KMS-11 (cell line): ENCODE results near the gene RP9.

Experiments used
- H2AFZ ChIP-seq: fragments of 200-600 bp; sonication (generic); 2 replicates; pipeline ENCODE4 v1.6.1; 2016; ENCODE audit warnings: antibody characterized with exemption, mixed run types, low read depth
- H3K27ac ChIP-seq: fragments of 200-600 bp; sonication (generic); 2 replicates; pipeline ENCODE4 v1.6.1; 2016; ENCODE audit warnings: mild to moderate bottlenecking, mixed run types
- H3K27me3 ChIP-seq: fragments of 200-600 bp; sonication (generic); 2 replicates; pipeline ENCODE4 v1.6.1; 2017; ENCODE audit warnings: mild to moderate bottlenecking, low read depth, mixed run types, moderate library complexity; ENCODE audit not compliant: insufficient read depth
- H3K36me3 ChIP-seq: fragments of 200-600 bp; sonication (generic); 2 replicates; pipeline ENCODE4 v1.6.1; 2017; ENCODE audit warnings: mild to moderate bottlenecking, mixed run types; ENCODE audit not compliant: insufficient read depth
- H3K4me1 ChIP-seq: fragments of 200-600 bp; sonication (generic); 2 replicates; pipeline ENCODE4 v1.6.1; 2016; ENCODE audit warnings: mild to moderate bottlenecking, low read depth, mixed run types; ENCODE audit not compliant: poor library complexity, severe bottlenecking
- H3K4me2 ChIP-seq: fragments of 200-600 bp; sonication (generic); 2 replicates; pipeline ENCODE4 v1.7.0; 2016; ENCODE audit warnings: mild to moderate bottlenecking, mixed run types
- H3K4me3 ChIP-seq: fragments of 200-600 bp; sonication (generic); IDR thresholded peaks from 2 replicates; pipeline ENCODE4 v1.6.1; 2017; ENCODE audit warnings: low read depth, low read length, mixed read lengths; ENCODE audit not compliant: insufficient read depth
- H3K79me2 ChIP-seq: fragments of 200-600 bp; sonication (generic); 2 replicates; pipeline ENCODE4 v1.6.1; 2016; ENCODE audit warnings: low read depth, mixed run types; ENCODE audit not compliant: insufficient read depth
- H3K9ac ChIP-seq: fragments of 200-600 bp; sonication (generic); 2 replicates; pipeline ENCODE4 v1.6.1; 2016; ENCODE audit warnings: mild to moderate bottlenecking, mixed run types
- H4K20me1 ChIP-seq: fragments of 200-600 bp; sonication (generic); 2 replicates; pipeline ENCODE4 v1.6.1; 2016; ENCODE audit warnings: mild to moderate bottlenecking, mixed run types; ENCODE audit not compliant: insufficient read depth
- CTCF ChIP-seq: fragments of 200-600 bp; sonication (generic); conservative IDR thresholded peaks from 2 replicates; pipeline ENCODE4 v1.6.1; 2017; ENCODE audit warnings: low read depth, mild to moderate bottlenecking, antibody characterized with exemption, low read length, moderate library complexity, mixed read lengths

The RP9 gene

GRCh38 chr7:33059635-33060034, 49.6 kb downstream of the RP9 start:
- Histone ChIP-seq H4K20me1 (peaks cover 4% of the 10 kb centered on the region; the same call in 1 of the 2 replicates), H3K79me2 (peaks cover 75% of the 10 kb centered on the region), H3K9ac (no peak overlapping the region), H3K4me1 (peaks cover 32% of the 10 kb centered on the region), H3K4me2 (no peak overlapping the region; the same call in 1 of the 2 replicates), H2AFZ (no peak overlapping the region), H3K27ac (no peak overlapping the region), H3K4me3 (no peak overlapping the region), H3K36me3 (no peaks in the 10 kb centered on the region), H3K27me3 (no peaks in the 10 kb centered on the region)
- no peak for TF ChIP-seq CTCF

GRCh38 chr7:33055158-33055557, 54.0 kb downstream of the RP9 start:
- Histone ChIP-seq H3K4me2 (no peak overlapping the region; the same call in 1 of the 2 replicates), H3K27me3 (no peaks in the 10 kb centered on the region), H2AFZ (no peak overlapping the region), H4K20me1 (0 out of 2 replicates have a peak, but pooled peaks cover 4% of the 10 kb centered on the region), H3K27ac (no peak overlapping the region), H3K9ac (no peak overlapping the region), H3K79me2 (peaks cover 88% of the 10 kb centered on the region), H3K4me3 (no peak overlapping the region), H3K4me1 (peaks cover 56% of the 10 kb centered on the region), H3K36me3 (no peaks in the 10 kb centered on the region)
- TF ChIP-seq CTCF: no peak

- Histone ChIP-seq H3K4me2 (peak overlapping the region; percentile 30), H3K4me1 (peaks cover 50% of the 10 kb centered on the region), H2AFZ (no peak overlapping the region), H3K9ac (no peak overlapping the region), H3K4me3 (no peak overlapping the region), H3K36me3 (no peaks in the 10 kb centered on the region), H4K20me1 (0 out of 2 replicates have a peak, but pooled peaks cover 6% of the 10 kb centered on the region), H3K79me2 (peaks cover 88% of the 10 kb centered on the region), H3K27me3 (no peaks in the 10 kb centered on the region), H3K27ac (no peak overlapping the region)
- TF ChIP-seq CTCF: no peak
Observed at GRCh38 chr7:33054261-33054964, 54.8 kb downstream of the RP9 start.

- no peak for TF ChIP-seq CTCF
- Histone ChIP-seq H3K4me2 (no peak overlapping the region), H2AFZ (no peak overlapping the region), H3K4me1 (peaks cover 49% of the 10 kb centered on the region), H3K4me3 (no peak overlapping the region), H3K9ac (no peak overlapping the region), H3K36me3 (no peaks in the 10 kb centered on the region), H3K27me3 (no peaks in the 10 kb centered on the region), H3K79me2 (peaks cover 88% of the 10 kb centered on the region), H4K20me1 (0 out of 2 replicates have a peak, but pooled peaks cover 6% of the 10 kb centered on the region), H3K27ac (no peak overlapping the region)
Observed at GRCh38 chr7:33053721-33054120, 55.5 kb downstream of the RP9 start.
